HUES48 (cell line): ENCODE measurements around the gene ABCG8.

Experiments
- H3K27ac ChIP-seq: one replicate; pipeline ENCODE4 v1.7.0; 2013; ENCODE audit warnings: low read depth, low read length, inconsistent platforms
- H3K27me3 ChIP-seq: 2 replicates; pipeline ENCODE4 v1.6.1; 2013; ENCODE audit warnings: mild to moderate bottlenecking, low read length; ENCODE audit not compliant: control insufficient read depth, insufficient read depth
- H3K36me3 ChIP-seq: 2 replicates; pipeline ENCODE4 v1.6.1; 2013; ENCODE audit warnings: low read length; ENCODE audit not compliant: control insufficient read depth, insufficient read depth
- H3K4me1 ChIP-seq: 2 replicates; pipeline ENCODE4 v1.6.1; 2013; ENCODE audit warnings: mild to moderate bottlenecking, low read length; ENCODE audit not compliant: control insufficient read depth, insufficient read depth
- H3K4me3 ChIP-seq: 2 replicates; pipeline ENCODE4 v1.5.1; 2013; ENCODE audit warnings: mild to moderate bottlenecking, low read depth, low read length
- H3K9ac ChIP-seq: 2 replicates; pipeline ENCODE4 v1.6.1; 2013; ENCODE audit warnings: mild to moderate bottlenecking, low read depth, low read length, moderate library complexity
- H3K9me3 ChIP-seq: 2 replicates; pipeline ENCODE4 v1.6.1; 2013; ENCODE audit warnings: low read length; ENCODE audit not compliant: control insufficient read depth, insufficient read depth

ABCG8 gene

GRCh38 chr2:43838560-43839267, at the start of gene ABCG8, which contains the start of gene ABCG5:
Gene ABCG8, plus strand, starts transcription at chr2:43838971. Its CDS starts 83 bp downstream, at chr2:43839054.
Gene ABCG5, minus strand, starts transcription at chr2:43838839. Its CDS starts 160 bp downstream, at chr2:43838679.
- H3K4me3 ChIP-seq = no peak within 1 kb of the TSS
- H3K9ac ChIP-seq = no peak within 1 kb of the TSS

GRCh38 chr2:43790147-43790546, 48.6 kb upstream of the ABCG8 start:
- no peaks in the 10 kb centered on the region for H3K27me3 ChIP-seq
- no peaks in the 10 kb centered on the region; the same call in 1 of the 2 replicates for H3K36me3 ChIP-seq
- no peak overlapping the region for H3K9ac ChIP-seq
- H3K9me3 ChIP-seq = no peaks in the 10 kb centered on the region
- H3K4me3 ChIP-seq = no peak overlapping the region
- no peak overlapping the region for H3K27ac ChIP-seq
- H3K4me1 ChIP-seq = no peaks in the 10 kb centered on the region

More at GRCh38 chr2:43838560-43839267, at the start of gene ABCG8, which contains the start of gene ABCG5:
- no peaks in the 10 kb centered on the region for H3K9me3 ChIP-seq
- H3K36me3 ChIP-seq = no peaks in the 10 kb centered on the region
- H3K27me3 ChIP-seq = no peaks in the 10 kb centered on the region
- no peaks in the 10 kb centered on the region for H3K4me1 ChIP-seq
- H3K27ac ChIP-seq = no peak within 1 kb of the TSS

GRCh38 chr2:43791035-43791765, 47.6 kb upstream of the ABCG8 start:
- no peaks in the 10 kb centered on the region; the same call in 1 of the 2 replicates for H3K36me3 ChIP-seq
- H3K4me1 ChIP-seq = no peaks in the 10 kb centered on the region

GRCh38 chr2:43792653-43793052, 46.1 kb upstream of the ABCG8 start:
- Histone ChIP-seq H3K4me1 (no peaks in the 10 kb centered on the region), H3K27me3 (no peaks in the 10 kb centered on the region), H3K27ac (no peak overlapping the region), H3K4me3 (no peak overlapping the region), H3K36me3 (no peaks in the 10 kb centered on the region), H3K9me3 (no peaks in the 10 kb centered on the region), H3K9ac (no peak overlapping the region)

More at GRCh38 chr2:43791035-43791765, 47.6 kb upstream of the ABCG8 start:
- Histone ChIP-seq H3K4me3 (no peak overlapping the region), H3K27ac (no peak overlapping the region), H3K9me3 (no peaks in the 10 kb centered on the region), H3K9ac (no peak overlapping the region), H3K27me3 (no peaks in the 10 kb centered on the region)

- H3K27me3 ChIP-seq = no peaks in the 10 kb centered on the region
- H3K9ac ChIP-seq = no peak overlapping the region
- no peaks in the 10 kb centered on the region for H3K9me3 ChIP-seq
- no peak overlapping the region for H3K4me3 ChIP-seq
- H3K36me3 ChIP-seq = no peaks in the 10 kb centered on the region
- H3K4me1 ChIP-seq = no peaks in the 10 kb centered on the region
- H3K27ac ChIP-seq = no peak overlapping the region
Observed at GRCh38 chr2:43794956-43795355, 43.8 kb upstream of the ABCG8 start.

GRCh38 chr2:43796206-43796605, 42.6 kb upstream of the ABCG8 start:
- H3K9ac ChIP-seq = no peak overlapping the region
- H3K36me3 ChIP-seq = no peaks in the 10 kb centered on the region

GRCh38 chr2:43798300-43798699, 40.5 kb upstream of the ABCG8 start:
- Histone ChIP-seq H3K27ac (no peak overlapping the region), H3K4me1 (no peaks in the 10 kb centered on the region), H3K36me3 (no peaks in the 10 kb centered on the region), H3K4me3 (no peak overlapping the region), H3K9me3 (no peaks in the 10 kb centered on the region), H3K27me3 (no peaks in the 10 kb centered on the region), H3K9ac (no peak overlapping the region)

More at GRCh38 chr2:43796206-43796605, 42.6 kb upstream of the ABCG8 start:
- Histone ChIP-seq H3K4me1 (no peaks in the 10 kb centered on the region), H3K27me3 (no peaks in the 10 kb centered on the region), H3K9me3 (no peaks in the 10 kb centered on the region), H3K27ac (no peak overlapping the region), H3K4me3 (no peak overlapping the region)

- Histone ChIP-seq H3K4me3 (no peak overlapping the region), H3K27me3 (no peaks in the 10 kb centered on the region), H3K9me3 (no peaks in the 10 kb centered on the region), H3K4me1 (no peaks in the 10 kb centered on the region), H3K27ac (no peak overlapping the region), H3K36me3 (no peaks in the 10 kb centered on the region), H3K9ac (no peak overlapping the region)
Observed at GRCh38 chr2:43800894-43801293, 37.9 kb upstream of the ABCG8 start.

- Histone ChIP-seq H3K27ac (no peak overlapping the region), H3K4me3 (no peak overlapping the region), H3K9me3 (no peaks in the 10 kb centered on the region), H3K9ac (no peak overlapping the region), H3K36me3 (no peaks in the 10 kb centered on the region), H3K27me3 (no peaks in the 10 kb centered on the region), H3K4me1 (no peaks in the 10 kb centered on the region)
Observed at GRCh38 chr2:43802135-43802534, 36.6 kb upstream of the ABCG8 start.

- Histone ChIP-seq H3K36me3 (no peaks in the 10 kb centered on the region), H3K4me1 (no peaks in the 10 kb centered on the region), H3K9ac (no peak overlapping the region), H3K4me3 (no peak overlapping the region), H3K27me3 (no peaks in the 10 kb centered on the region), H3K9me3 (no peaks in the 10 kb centered on the region), H3K27ac (no peak overlapping the region)
Observed at GRCh38 chr2:43803113-43803512, 35.7 kb upstream of the ABCG8 start.

GRCh38 chr2:43806719-43807031, 32.1 kb upstream of the ABCG8 start:
- H3K27ac ChIP-seq = no peak overlapping the region
- no peaks in the 10 kb centered on the region for H3K27me3 ChIP-seq
- H3K36me3 ChIP-seq = no peaks in the 10 kb centered on the region
- no peaks in the 10 kb centered on the region for H3K9me3 ChIP-seq
- H3K4me3 ChIP-seq = no peak overlapping the region
- no peaks in the 10 kb centered on the region for H3K4me1 ChIP-seq
- no peak overlapping the region for H3K9ac ChIP-seq
